Heart right ventricle (tissue), 16 donors: ENCODE results near the gene ABCF3. TPM values are rescaled to one million over a fixed set of nuclear protein-coding genes. Genes with fewer than 3 reads are reported as not detected.
A peak's percentile ranks its signal among the peaks of the same experiment; 100 is the strongest.

ENCODE experiments used
- ATAC-seq, 8 donors: fragments of 200-7000 bp; cut with Tn5 transposase; one replicate each; pipeline ENCODE4 v1.9.1; 2020; ENCODE audit warnings: mild to moderate bottlenecking in 8 of 8, moderate library complexity in 8 of 8, moderate number of reproducible peaks in 1 of 8
- DNase-seq, 2 donors: peaks; one replicate each; pipeline ENCODE4 v3.0.0-alpha.2; 2020
- H3K27ac ChIP-seq, 10 donors: fragments of 200-600 bp; sonication (generic) in 2 of 10; one replicate each; pipeline versions ENCODE4 v1.5.0 to v1.8.0; 2020 to 2022; ENCODE audit warnings: mild to moderate bottlenecking in 3 of 10
- H3K27me3 ChIP-seq, 7 donors: fragments of 200-600 bp; one replicate each; pipeline ENCODE4 v1.8.0; 2021 to 2022; ENCODE audit warnings: mild to moderate bottlenecking in 2 of 7
- H3K36me3 ChIP-seq, 9 donors: fragments of 200-600 bp; sonication (generic) in 1 of 9; one replicate each; pipeline versions ENCODE4 v1.5.0 to v1.8.0; 2020 to 2022; ENCODE audit warnings: mild to moderate bottlenecking in 2 of 9
- H3K4me1 ChIP-seq, 9 donors: fragments of 200-600 bp; sonication (generic) in 1 of 9; one replicate each; pipeline versions ENCODE4 v1.5.0 to v1.8.0; 2020 to 2022; ENCODE audit warnings: mild to moderate bottlenecking in 4 of 9
- H3K4me3 ChIP-seq, 10 donors: fragments of 200-600 bp; sonication (generic) in 2 of 10; one replicate each; pipeline versions ENCODE4 v1.5.0 to v1.8.0; 2020 to 2022; ENCODE audit warnings: mild to moderate bottlenecking in 7 of 10, moderate library complexity in 2 of 10
- H3K9me3 ChIP-seq, 11 donors: fragments of 200-600 bp in 10 of 11; sonication (generic) in 2 of 11; one replicate each; pipeline versions ENCODE4 v1.5.0 to v1.8.0; 2013 to 2022; ENCODE audit warnings: mild to moderate bottlenecking in 2 of 11, control low read depth in 1 of 11, moderate library complexity in 1 of 11
- CTCF ChIP-seq, 9 donors: fragments of 200-600 bp; sonication (generic) in 2 of 9; IDR thresholded peaks; one replicate each; pipeline versions ENCODE4 v1.5.0 to v1.8.0; 2021 to 2022; ENCODE audit warnings: antibody characterized with exemption in 9 of 9, mild to moderate bottlenecking in 5 of 9, moderate library complexity in 1 of 9
- WGBS, 2 donors: extraction: QIAGEN DNeasy Blood & Tissue Kit; methylation state at CpG; one replicate each; pipeline ENCODE4 v1.1.7; 2013; ENCODE audit warnings: inconsistent platforms in 1 of 2; 5-methylcytosine and 5-hydroxymethylcytosine counted together
- intact Hi-C, 10 donors: fragments of 100-400 bp; cut with DNase I; formaldehyde crosslinking; loops; one replicate each; pipeline versions ENCODE4 v1.11.1 to v1.14.2; 2022
- polyA plus RNA-seq, 2 donors: library from polyadenylated mRNA; stranded (reverse); fragments of 200-250 nt; gene quantifications; one replicate each; pipeline ENCODE4 v1.2.3, GENCODE V29; 2013
- total RNA-seq, 10 donors: library from RNA; stranded (reverse); fragmentation: NEBNext Ultra II Directional in 3 of 10; extraction: Animal tissue kit (Norgen Biotek cat#: 25700) in 3 of 10; gene quantifications; one replicate each; pipeline versions ENCODE4 v1.2.1 to v1.2.4, GENCODE V29; 2021 to 2023
- donor health status: Arrhythmogenic right ventricular cardiomyopathy.
- donor health status: ischemic (EF 13 %, LVEDD 7.1; RV severe dilation, severe dysfunction).
- donor health status: healthy with polysubstance abuse.
- donor health status: DM: no; HTN: yes; CAD: no.
- donor health status: DM: no; HTN: no; CAD: no.
- donor health status: ischemic (EF 25% LVEDD 6.9; RV normal size, moderate dysfunction).
- donor health status: ischemic (EF 25% LVEDD 5.7; RV mildly dilated, moderate dysfunction).
- donor health status: healthy.
- donor health status: DM: yes; HTN: yes; CAD: no.
- donor health status: Ischemic cardiomyopathy.
- donor health status: ischemic (EF 35%, LVEDD 5.7; RV mildly dilated, moderate dysfunction).
- donor health status: nonischemic (EF 11% LVEDD 7.7; RV severe dilation, severe dysfunction).
- donor health status: DM: yes; HTN: yes; CAD: no.
- donor health status: PGD.
- donor health status: ischemic (EF 29% LVEDD 5.4; RV normal size, mild dysfunction).
- donor health status: nonischemic (EF 23%, LVEDD 6.1; RV moderate dilation, normal function).

The ABCF3 gene
- total and polyA plus RNA-seq, 12 donors = 60.1 to 90.7 (median 73.3) TPM

DNA sequence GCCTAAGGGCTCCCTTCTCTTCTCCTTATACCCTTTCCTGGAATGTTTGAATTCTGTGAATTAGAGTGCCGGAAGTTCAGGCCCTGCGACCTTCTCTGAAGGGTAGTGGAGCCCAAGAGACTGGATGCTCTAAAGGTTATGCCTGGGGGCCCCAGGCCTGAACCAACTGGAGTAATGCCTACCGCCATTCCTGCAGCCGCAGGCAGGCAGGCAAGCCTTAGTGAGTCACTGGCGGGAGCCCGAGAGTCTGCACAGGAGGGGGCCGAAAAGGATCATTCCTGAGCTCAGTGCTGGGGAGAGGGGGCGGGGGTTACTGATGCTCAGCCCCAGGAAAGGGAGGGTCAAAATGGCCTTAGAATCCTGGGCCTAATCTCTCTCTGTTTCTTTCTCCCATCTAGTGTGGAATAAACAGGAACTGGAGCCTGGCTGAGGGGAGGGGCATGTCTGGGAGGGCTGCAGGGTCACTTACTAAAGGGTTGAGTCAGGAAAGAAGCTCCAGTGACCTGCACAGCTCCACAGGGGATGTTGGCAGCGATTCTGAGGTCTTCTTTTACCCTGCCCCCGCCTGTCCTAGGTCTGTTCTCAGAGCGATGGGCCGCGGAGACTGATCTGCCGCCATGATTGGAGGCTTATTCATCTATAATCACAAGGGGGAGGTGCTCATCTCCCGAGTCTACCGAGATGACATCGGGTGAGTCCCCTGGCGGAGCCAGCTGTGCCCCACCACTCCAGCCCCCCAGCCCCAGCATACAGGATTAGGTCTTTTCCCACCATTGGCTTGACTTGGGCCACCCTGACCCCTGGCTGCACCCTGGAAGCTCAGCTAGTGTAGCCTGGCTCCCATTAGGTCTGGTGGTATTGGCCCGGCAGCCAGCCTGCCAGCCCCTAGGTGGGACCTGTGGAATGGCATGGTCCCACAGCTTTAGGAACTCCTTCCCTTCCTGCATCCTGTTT lies 9.3 kb upstream of the ABCF3 start:
- Histone ChIP-seq H3K4me3 (peak overlapping the region; percentile 86 to 100 (median 94)), H3K27me3 (no peaks in the 10 kb centered on the region), H3K4me1 (peaks cover 10 to 68% (median 42%) of the 10 kb centered on the region in 9 donors), H3K27ac (peak overlapping the region; percentile 21 to 99 (median 98)), H3K36me3 (peaks cover 10 to 70% (median 56%) of the 10 kb centered on the region in 9 donors), H3K9me3 (no peaks in the 10 kb centered on the region)
- DNase-seq (peak; percentile 56 to 77), ATAC-seq (peak; percentile 27 to 60 (median 49))
- WGBS, 2 donors = 20 to 23% methylated on average over 19 of the region's 19 CpGs
- TF ChIP-seq CTCF (IDR thresholded peaks at IDR 0.05) = no peak
- intact Hi-C loops = loop anchor here in 2 of 10 donors (5.0 kb wide), 2 partner anchors 39 to 121 kb away; partner anchors contain the start of genes EIF2B5 (in 1 of the 2) and PSMD2 (in 1 of the 2)

DNA sequence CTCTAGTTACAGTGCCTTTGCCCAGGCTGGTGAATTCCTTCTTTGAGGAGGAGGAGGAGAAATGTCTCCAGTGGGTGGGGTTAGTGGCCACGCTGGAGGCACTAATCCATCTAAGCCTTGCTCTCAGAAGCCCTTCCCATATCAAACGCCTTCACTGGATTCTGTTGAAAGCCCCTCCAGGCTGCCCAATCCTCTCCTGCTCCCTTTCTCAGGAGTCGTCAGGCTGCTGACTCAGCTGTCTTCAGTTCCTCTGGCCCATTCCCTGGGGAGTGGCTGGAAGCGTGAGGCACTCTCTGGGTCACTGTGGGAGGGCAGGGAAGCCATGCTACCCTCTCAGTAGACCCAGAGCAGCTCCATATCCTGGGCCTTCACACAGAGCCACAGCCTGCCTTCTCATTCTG lies 8.7 kb upstream of the ABCF3 start:
- H3K36me3 ChIP-seq = peaks cover 10 to 70% (median 56%) of the 10 kb centered on the region in 9 donors
- intact Hi-C loops = loop anchor here in 2 of 10 donors (5.0 kb wide), 2 partner anchors 40 to 120 kb away; partner anchors contain the start of genes EIF2B5 (in 1 of the 2) and PSMD2 (in 1 of the 2)

GRCh38 chr3:184177767-184178306 lies 8.2 kb upstream of the ABCF3 start:
- H3K27me3 ChIP-seq = no peaks in the 10 kb centered on the region
- 83 to 85% methylated on average over 14 of the region's 14 CpGs for WGBS, 2 donors
- DNase-seq = no peak
- H3K4me1 ChIP-seq = peaks cover 10 to 67% (median 42%) of the 10 kb centered on the region in 9 donors
- ATAC-seq = no peak
- peaks cover 10 to 70% (median 59%) of the 10 kb centered on the region in 9 donors for H3K36me3 ChIP-seq
- H3K4me3 ChIP-seq = peak overlapping the region in 2 of 10 donors; percentile 100
- no peak for TF ChIP-seq CTCF (IDR thresholded peaks at IDR 0.05)
- intact Hi-C loops = loop anchor here in 2 of 10 donors (5.0 kb wide), 2 partner anchors 41 to 119 kb away; partner anchors contain the start of genes EIF2B5 (in 1 of the 2) and PSMD2 (in 1 of the 2)
- peak overlapping the region in 6 of 10 donors; percentile 92 to 99 (median 98) for H3K27ac ChIP-seq
- H3K9me3 ChIP-seq = no peaks in the 10 kb centered on the region

More for the DNA sequence above, 8.7 kb upstream of the ABCF3 start:
- ATAC-seq (no peak), DNase-seq (no peak)
- peak overlapping the region in 9 of 10 donors; percentile 92 to 99 (median 98) for H3K27ac ChIP-seq
- WGBS, 2 donors = 20 to 32% methylated on average over 4 of the region's 4 CpGs
- H3K27me3 ChIP-seq = no peaks in the 10 kb centered on the region
- H3K4me1 ChIP-seq = peaks cover 10 to 68% (median 42%) of the 10 kb centered on the region in 9 donors
- no peaks in the 10 kb centered on the region for H3K9me3 ChIP-seq
- H3K4me3 ChIP-seq = peak overlapping the region in 8 of 10 donors; percentile 86 to 100 (median 97)
- no peak for TF ChIP-seq CTCF (IDR thresholded peaks at IDR 0.05)
